ENCODE data around the gene TAS2R1. TPM values are rescaled to one million over a fixed set of nuclear protein-coding genes. Genes with fewer than 3 reads are reported as not detected.

The TAS2R1 gene
- total RNA-seq, 1 experiment from 2014 or later: not detected

GRCh38 chr5:9588254-9588653, 41.9 kb downstream of the TAS2R1 start:
- Mint-ChIP-seq H3K27ac (ENCODE audit: unreplicated experiment) (no peak overlapping the region), H3K4me3 (ENCODE audit: low read depth, unreplicated experiment) (no peak overlapping the region), H3K36me3 (ENCODE audit: insufficient read depth, unreplicated experiment) (no peaks in the 10 kb centered on the region), H3K27me3 (ENCODE audit: unreplicated experiment) (no peaks in the 10 kb centered on the region), H3K9me3 (ENCODE audit: low read depth, unreplicated experiment) (peaks cover 8% of the 10 kb centered on the region), H3K4me1 (ENCODE audit: low read depth, unreplicated experiment) (no peaks in the 10 kb centered on the region)
- TF ChIP-seq, protein P1, sequence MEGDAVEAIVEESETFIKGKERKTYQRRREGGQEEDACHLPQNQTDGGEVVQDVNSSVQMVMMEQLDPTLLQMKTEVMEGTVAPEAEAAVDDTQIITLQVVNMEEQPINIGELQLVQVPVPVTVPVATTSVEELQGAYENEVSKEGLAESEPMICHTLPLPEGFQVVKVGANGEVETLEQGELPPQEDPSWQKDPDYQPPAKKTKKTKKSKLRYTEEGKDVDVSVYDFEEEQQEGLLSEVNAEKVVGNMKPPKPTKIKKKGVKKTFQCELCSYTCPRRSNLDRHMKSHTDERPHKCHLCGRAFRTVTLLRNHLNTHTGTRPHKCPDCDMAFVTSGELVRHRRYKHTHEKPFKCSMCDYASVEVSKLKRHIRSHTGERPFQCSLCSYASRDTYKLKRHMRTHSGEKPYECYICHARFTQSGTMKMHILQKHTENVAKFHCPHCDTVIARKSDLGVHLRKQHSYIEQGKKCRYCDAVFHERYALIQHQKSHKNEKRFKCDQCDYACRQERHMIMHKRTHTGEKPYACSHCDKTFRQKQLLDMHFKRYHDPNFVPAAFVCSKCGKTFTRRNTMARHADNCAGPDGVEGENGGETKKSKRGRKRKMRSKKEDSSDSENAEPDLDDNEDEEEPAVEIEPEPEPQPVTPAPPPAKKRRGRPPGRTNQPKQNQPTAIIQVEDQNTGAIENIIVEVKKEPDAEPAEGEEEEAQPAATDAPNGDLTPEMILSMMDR (IDR thresholded peaks at IDR 0.05; ENCODE audit: unreplicated experiment): no peak
- DNase-seq: no peak
- CTCF ChIA-PET: no interaction called here
- intact Hi-C loops (cut with micrococcal nuclease; ENCODE audit: unreplicated experiment): no loop called here
- no TSS peak for BruUV-seq (replicated peaks)

- H3K36me3 Mint-ChIP-seq (ENCODE audit: insufficient read depth, unreplicated experiment): no peaks in the 10 kb centered on the region
- no peak overlapping the region for H3K4me3 Mint-ChIP-seq (ENCODE audit: low read depth, unreplicated experiment)
- H3K4me1 Mint-ChIP-seq (ENCODE audit: low read depth, unreplicated experiment): no peaks in the 10 kb centered on the region
- H3K9me3 Mint-ChIP-seq (ENCODE audit: low read depth, unreplicated experiment): peaks cover 8% of the 10 kb centered on the region
- intact Hi-C loops (cut with micrococcal nuclease; ENCODE audit: unreplicated experiment): no loop called here
- H3K27ac Mint-ChIP-seq (ENCODE audit: unreplicated experiment): no peak overlapping the region
- no TSS peak for BruUV-seq (replicated peaks)
- no peak for DNase-seq
- CTCF ChIA-PET: no interaction called here
- TF ChIP-seq, protein P1 (IDR thresholded peaks at IDR 0.05; ENCODE audit: unreplicated experiment): no peak
- no peaks in the 10 kb centered on the region for H3K27me3 Mint-ChIP-seq (ENCODE audit: unreplicated experiment)
Observed at GRCh38 chr5:9587135-9587534, 43.0 kb downstream of the TAS2R1 start.

DNA sequence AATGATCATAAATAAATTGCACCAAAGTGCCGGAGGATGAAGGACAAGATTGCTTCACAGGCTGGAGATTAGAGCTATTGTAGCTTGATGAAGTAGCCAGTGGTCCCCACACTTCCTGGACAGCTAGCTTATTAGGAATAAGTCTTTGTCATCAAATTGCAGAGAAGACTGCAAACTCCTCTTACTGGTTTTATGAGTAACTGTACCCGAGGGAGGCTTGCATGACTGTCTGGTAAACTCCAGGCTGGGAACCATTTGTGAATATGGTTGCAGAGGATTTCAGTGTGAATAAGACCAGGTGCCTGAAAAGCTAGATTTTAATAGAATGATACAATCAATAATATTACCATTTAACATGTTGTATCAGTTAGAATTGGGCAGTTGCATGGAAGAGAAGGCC, 47.7 kb downstream of the TAS2R1 start:
- Mint-ChIP-seq H3K4me3 (ENCODE audit: low read depth, unreplicated experiment) (no peak overlapping the region), H3K27me3 (ENCODE audit: unreplicated experiment) (no peaks in the 10 kb centered on the region), H3K9me3 (ENCODE audit: low read depth, unreplicated experiment) (peaks cover 5% of the 10 kb centered on the region), H3K36me3 (ENCODE audit: insufficient read depth, unreplicated experiment) (no peaks in the 10 kb centered on the region), H3K27ac (ENCODE audit: unreplicated experiment) (no peak overlapping the region), H3K4me1 (ENCODE audit: low read depth, unreplicated experiment) (no peaks in the 10 kb centered on the region)
- DNase-seq: no peak
- CTCF ChIA-PET: no interaction called here
- intact Hi-C loops (cut with micrococcal nuclease; ENCODE audit: unreplicated experiment): no loop called here
- BruUV-seq (replicated peaks): no TSS peak
- TF ChIP-seq, protein P1 (IDR thresholded peaks at IDR 0.05; ENCODE audit: unreplicated experiment): no peak

Other genes with a start within 250 kb of the TAS2R1 start
- 0.52 and 0.93 TPM in 2 replicates for gene SEMA5A, start 84.3 kb downstream of the TAS2R1 start, total RNA-seq (2022)

Measured in Calu3 (cell line).